IPS-18c (cell line): ENCODE measurements around the gene HERC2.
"Not testable (repeated sequence)": the region's sequence is repeated elsewhere in the genome, so short reads cannot be mapped to it uniquely, and the experiment has no call there.

Source experiments
- H3K4me3 ChIP-seq: 2 replicates; pipeline ENCODE4 v1.7.0; 2013; ENCODE audit warnings: low read depth, mild to moderate bottlenecking, low read length, moderate library complexity; ENCODE audit not compliant: insufficient read depth
- H3K9me3 ChIP-seq: one replicate; pipeline ENCODE4 v1.6.1; 2013; ENCODE audit warnings: mild to moderate bottlenecking, low read length, moderate library complexity; ENCODE audit not compliant: control insufficient read depth, insufficient read depth

The HERC2 gene

GRCh38 chr15:28286659-28287058, 35.3 kb downstream of the HERC2 start:
- H3K4me3 ChIP-seq, H3K9me3 ChIP-seq: not testable (repeated sequence)

GRCh38 chr15:28286031-28286430, 35.9 kb downstream of the HERC2 start:
- no peak overlapping the region for H3K4me3 ChIP-seq
- H3K9me3 ChIP-seq, result peaks cover 5% of the 10 kb centered on the region

GRCh38 chr15:28281876-28282275, 40.1 kb downstream of the HERC2 start:
- H3K4me3 ChIP-seq, result no peak overlapping the region

GRCh38 chr15:28274635-28275034, 47.3 kb downstream of the HERC2 start:
- Histone ChIP-seq H3K9me3 (no peaks in the 10 kb centered on the region), H3K4me3 (no peak overlapping the region)

More at GRCh38 chr15:28281876-28282275, 40.1 kb downstream of the HERC2 start:
- H3K9me3 ChIP-seq, result no peaks in the 10 kb centered on the region

- Histone ChIP-seq H3K4me3 (no peak overlapping the region), H3K9me3 (no peaks in the 10 kb centered on the region)
These were observed 47.9 kb downstream of the HERC2 start for GRCh38 chr15:28273873-28274610.

GRCh38 chr15:28273468-28273867, 48.5 kb downstream of the HERC2 start:
- H3K4me3 ChIP-seq, result no peak overlapping the region
- no peaks in the 10 kb centered on the region for H3K9me3 ChIP-seq

GRCh38 chr15:28272587-28272986, 49.4 kb downstream of the HERC2 start:
- no peaks in the 10 kb centered on the region for H3K9me3 ChIP-seq

GRCh38 chr15:28271697-28272260, 50.2 kb downstream of the HERC2 start:
- no peaks in the 10 kb centered on the region for H3K9me3 ChIP-seq
- H3K4me3 ChIP-seq, result no peak overlapping the region

More at GRCh38 chr15:28272587-28272986, 49.4 kb downstream of the HERC2 start:
- H3K4me3 ChIP-seq, result no peak overlapping the region

- Histone ChIP-seq H3K4me3 (no peak overlapping the region), H3K9me3 (no peaks in the 10 kb centered on the region)
These were observed 52.9 kb downstream of the HERC2 start for GRCh38 chr15:28269097-28269496.

GRCh38 chr15:28267727-28268126, 54.3 kb downstream of the HERC2 start:
- no peaks in the 10 kb centered on the region for H3K9me3 ChIP-seq
- no peak overlapping the region for H3K4me3 ChIP-seq

- Histone ChIP-seq H3K4me3 (no peak overlapping the region), H3K9me3 (no peaks in the 10 kb centered on the region)
These were observed 56.5 kb downstream of the HERC2 start for GRCh38 chr15:28265334-28266019.

GRCh38 chr15:28264166-28264565, 57.8 kb downstream of the HERC2 start:
- no peak overlapping the region for H3K4me3 ChIP-seq
- H3K9me3 ChIP-seq, result no peaks in the 10 kb centered on the region

GRCh38 chr15:28262438-28262837, 59.5 kb downstream of the HERC2 start:
- Histone ChIP-seq H3K9me3 (no peaks in the 10 kb centered on the region), H3K4me3 (no peak overlapping the region)

GRCh38 chr15:28260722-28261121, 61.3 kb downstream of the HERC2 start:
- H3K4me3 ChIP-seq, result no peak overlapping the region
- H3K9me3 ChIP-seq, result no peaks in the 10 kb centered on the region

- Histone ChIP-seq H3K9me3 (no peaks in the 10 kb centered on the region), H3K4me3 (no peak overlapping the region)
These were observed 61.7 kb downstream of the HERC2 start for GRCh38 chr15:28260317-28260716.

GRCh38 chr15:28255965-28256364, 66.0 kb downstream of the HERC2 start:
- Histone ChIP-seq H3K9me3 (no peaks in the 10 kb centered on the region), H3K4me3 (no peak overlapping the region)

GRCh38 chr15:28252831-28253230, 69.1 kb downstream of the HERC2 start:
- H3K9me3 ChIP-seq, result peaks cover 2% of the 10 kb centered on the region

GRCh38 chr15:28246605-28247004, 75.4 kb downstream of the HERC2 start:
- H3K4me3 ChIP-seq, result no peak overlapping the region
- H3K9me3 ChIP-seq, result peaks cover 2% of the 10 kb centered on the region

More at GRCh38 chr15:28252831-28253230, 69.1 kb downstream of the HERC2 start:
- no peak overlapping the region for H3K4me3 ChIP-seq
